SH-SY5Y (cell line): ENCODE data around the gene RBMS2.

Experiments
- GATA2 ChIP-seq: IDR thresholded peaks from 2 replicates; pipeline ENCODE4 v1.6.1; 2011; ENCODE audit warnings: mild to moderate bottlenecking, low read depth, low read length
- GATA3 ChIP-seq: IDR thresholded peaks from 2 replicates; pipeline ENCODE4 v1.6.1; 2011; ENCODE audit warnings: low read depth, mild to moderate bottlenecking, low read length, moderate library complexity

DNA sequence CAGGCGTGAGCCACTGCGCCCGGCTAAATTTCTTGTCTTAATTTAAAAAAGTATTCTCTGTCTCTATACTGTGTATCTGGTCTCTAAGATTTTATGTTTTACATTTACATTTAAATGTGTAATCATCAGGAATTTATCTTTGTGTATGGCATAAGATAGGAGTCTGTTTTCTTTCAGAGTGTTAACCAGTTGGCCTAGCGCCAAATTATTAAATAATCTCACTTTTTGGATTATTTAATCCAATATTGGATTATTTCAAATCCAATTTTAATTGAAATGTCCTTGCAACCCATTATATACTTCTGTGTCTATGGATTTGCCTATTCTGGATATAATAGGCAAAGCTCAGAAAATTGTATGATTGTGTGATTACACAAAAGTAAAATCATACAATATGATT, 63.5 kb downstream of the RBMS2 start:
- TF ChIP-seq GATA3 (no peak), GATA2 (no peak)
